Cardiac septum (tissue), 1 donor: ENCODE measurements around the gene CST1. TPM values are rescaled to one million over a fixed set of nuclear protein-coding genes. Genes with fewer than 3 reads are reported as not detected.
"Not testable (repeated sequence)": the region's sequence is repeated elsewhere in the genome, so short reads cannot be mapped to it uniquely, and the experiment has no call there.

Experiments used
- DNase-seq: peaks from one replicate; pipeline ENCODE4 v3.0.0-alpha.2; 2020; ENCODE audit warnings: low spot score
- intact Hi-C: fragments of 100-400 bp; cut with DNase I; formaldehyde crosslinking; loops from one replicate; pipeline ENCODE4 v1.14.0; 2022
- total RNA-seq: library from RNA; stranded (reverse); fragmentation: NEBNext Ultra II Directional; extraction: Animal tissue kit (Norgen Biotek cat#: 25700); gene quantifications from one replicate; pipeline ENCODE4 v1.2.1, GENCODE V29; 2021
- donor health status: DM: no; HTN: no; CAD: no.

The CST1 gene
- total RNA-seq, 1 donor from 2014 or later = not detected

- DNase-seq = no peak
- intact Hi-C loops = no loop called here
Observed at GRCh38 chr20:23759306-23759940, 8.7 kb upstream of the CST1 start.

DNA sequence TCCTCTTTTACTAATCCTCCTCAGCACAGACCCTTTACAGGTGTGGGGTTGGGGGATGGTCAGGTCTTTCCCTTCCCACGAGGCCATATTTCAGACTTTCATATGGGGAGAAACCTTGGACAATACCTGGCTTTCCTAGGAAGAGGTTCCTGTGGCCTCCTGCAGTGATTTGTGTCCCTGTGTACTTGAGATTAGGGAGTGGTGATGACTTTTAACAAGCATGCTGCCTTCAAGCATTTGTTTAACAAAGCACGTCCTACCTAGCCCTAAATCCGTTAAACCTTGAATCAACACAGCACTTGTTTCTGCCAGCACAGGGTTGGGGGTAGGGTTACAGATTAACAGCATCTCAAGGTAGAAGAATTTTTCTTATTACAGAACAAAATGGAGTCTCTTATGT, 6.1 kb upstream of the CST1 start:
- DNase-seq, intact Hi-C loops: not testable (repeated sequence)

DNA sequence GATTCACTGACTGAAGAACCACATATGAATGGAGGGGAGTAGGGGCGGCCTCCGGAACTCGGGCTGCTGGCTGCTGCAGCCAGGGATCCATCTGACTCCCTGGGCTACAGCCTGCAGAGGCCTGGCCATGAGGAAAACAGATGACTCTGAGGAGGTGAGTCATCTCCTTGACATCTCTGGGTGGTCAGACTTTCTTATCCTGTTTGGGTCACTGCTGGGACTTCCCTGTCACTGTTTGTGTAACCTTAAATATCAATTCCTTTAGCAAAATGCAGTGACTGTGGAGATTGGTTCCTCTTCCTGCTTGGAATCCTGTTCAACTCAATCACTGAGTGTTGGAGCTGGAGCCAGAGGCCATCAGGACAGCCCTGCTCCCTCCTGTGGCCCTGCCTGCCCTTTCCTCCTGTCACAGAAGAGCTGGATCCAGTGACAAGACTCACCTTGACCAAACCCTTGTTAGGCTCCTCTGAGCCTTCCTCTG, 4.4 kb upstream of the CST1 start:
- DNase-seq, intact Hi-C loops: not testable (repeated sequence)

DNA sequence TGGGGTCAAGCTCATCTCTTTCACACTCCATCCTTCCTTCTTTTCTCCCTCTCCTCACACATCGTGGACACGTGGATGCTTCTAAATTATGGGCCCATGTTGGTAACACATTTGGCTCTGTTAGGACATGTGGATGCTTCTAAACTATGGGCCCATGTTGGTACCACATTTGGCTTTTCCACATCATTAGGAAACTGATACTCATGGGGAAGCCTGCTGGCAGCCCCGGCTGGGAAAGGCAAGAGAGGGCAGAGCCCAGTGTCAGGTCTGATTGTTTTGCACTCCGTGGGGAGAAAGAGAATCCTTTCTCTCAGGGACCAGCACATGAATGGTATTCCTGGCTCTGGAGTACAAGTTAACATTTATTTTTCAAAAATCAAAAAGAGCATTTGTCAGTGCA, 4.0 kb upstream of the CST1 start:
- DNase-seq = no peak
- intact Hi-C loops = no loop called here

DNA sequence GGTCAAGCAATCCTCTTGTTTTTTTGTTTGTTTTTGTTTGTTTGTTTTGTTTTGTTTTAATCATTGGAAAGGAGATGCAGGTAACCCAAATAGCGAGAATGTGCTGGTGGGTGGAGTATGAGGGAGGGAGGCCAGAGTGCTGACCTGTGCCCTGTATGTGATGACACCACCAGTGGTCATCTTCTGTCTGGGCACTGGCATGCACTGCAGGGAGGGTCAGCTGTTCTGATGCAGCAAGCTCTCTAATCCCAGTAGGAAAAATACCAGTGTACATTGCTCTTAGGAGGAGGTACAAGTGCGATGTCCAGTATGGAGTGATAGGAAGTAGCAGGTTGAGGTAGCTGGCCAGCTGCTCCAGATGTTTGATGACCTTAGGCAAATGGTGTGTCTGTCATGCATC, 2.9 kb upstream of the CST1 start:
- intact Hi-C loops = no loop called here
- no peak for DNase-seq

DNA sequence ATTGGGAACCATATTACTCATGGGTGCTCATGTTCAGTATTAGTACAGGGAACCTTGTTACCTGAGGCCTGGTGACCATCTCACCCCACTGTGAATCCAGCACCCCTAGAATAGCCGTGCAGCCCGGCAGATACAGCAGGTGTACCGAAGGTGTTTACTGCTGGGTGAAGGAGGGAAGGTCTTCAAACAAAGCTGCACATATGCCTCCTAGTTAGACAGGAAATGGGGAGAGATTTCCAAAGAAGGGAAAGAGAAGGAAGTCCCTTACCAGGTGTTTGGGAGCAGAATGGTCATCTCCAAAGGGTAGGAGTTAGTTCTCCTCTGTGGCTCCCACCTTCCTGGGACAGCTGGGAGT, 2.4 kb upstream of the CST1 start:
- intact Hi-C loops = no loop called here

DNA sequence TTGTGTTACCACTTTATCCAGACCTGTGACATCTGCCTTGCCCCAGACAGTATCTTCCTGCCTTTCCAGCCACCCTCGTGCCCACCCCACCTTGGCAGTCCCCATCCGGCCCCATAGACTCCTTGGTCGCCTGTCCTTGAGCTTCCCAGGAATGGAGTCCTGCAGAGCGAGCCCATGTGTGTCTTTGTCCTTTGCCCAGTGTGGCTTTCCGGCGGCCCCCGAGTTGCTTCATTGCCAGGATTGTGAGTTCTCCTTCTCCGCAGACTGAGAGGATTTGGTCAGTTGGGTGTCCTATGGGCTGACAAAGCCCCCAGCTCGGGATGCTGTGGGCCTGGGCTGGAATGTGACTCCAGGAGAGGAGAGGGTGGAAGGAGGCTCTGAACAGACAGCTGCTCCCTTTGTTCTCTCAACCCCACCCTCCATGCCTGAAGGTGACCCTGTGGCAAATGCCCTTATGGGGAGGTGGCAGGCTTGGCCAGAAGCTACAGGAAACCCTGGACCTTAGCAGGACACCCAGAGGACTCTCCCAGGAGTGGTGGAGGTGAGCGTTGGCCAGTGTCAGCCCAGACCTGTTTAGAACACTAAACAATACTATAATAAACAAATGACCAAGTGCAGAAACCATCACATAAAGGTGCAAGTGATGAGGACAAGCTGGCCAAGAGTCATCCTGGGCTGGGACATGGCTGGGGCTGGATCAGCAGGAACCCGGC, 1.9 kb upstream of the CST1 start:
- no peak for DNase-seq
- intact Hi-C loops = no loop called here

More for the DNA sequence above, 2.4 kb upstream of the CST1 start:
- DNase-seq = no peak

DNA sequence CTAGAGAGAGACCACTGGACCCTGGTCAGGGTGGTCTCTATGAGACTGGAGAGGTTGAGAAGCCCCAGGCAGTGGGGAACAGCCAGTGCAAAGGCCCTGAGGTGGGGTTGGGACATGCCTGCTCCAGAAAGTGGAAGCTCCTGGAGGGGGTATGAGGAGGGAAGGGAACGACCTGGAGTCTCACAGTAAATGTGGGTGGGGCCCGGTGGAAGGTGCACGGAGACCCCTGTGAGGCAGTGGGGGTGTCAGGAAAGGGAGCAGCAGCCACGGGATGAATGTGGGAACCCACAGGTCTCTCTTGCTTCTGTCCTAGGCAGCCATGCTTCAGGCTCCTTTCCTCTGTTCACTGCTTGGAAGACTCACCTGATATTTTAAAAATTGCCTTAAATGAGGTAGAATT, 1.3 kb upstream of the CST1 start:
- no peak for DNase-seq
- intact Hi-C loops = no loop called here

- no peak for DNase-seq
- intact Hi-C loops = no loop called here
Observed at GRCh38 chr20:23749746-23750145, 989 bp downstream of the CST1 start.

GRCh38 chr20:23748975-23749374, 1.8 kb downstream of the CST1 start:
- intact Hi-C loops, DNase-seq: not testable (repeated sequence)

GRCh38 chr20:23747551-23747950, 3.2 kb downstream of the CST1 start:
- intact Hi-C loops, DNase-seq: not testable (repeated sequence)

DNA sequence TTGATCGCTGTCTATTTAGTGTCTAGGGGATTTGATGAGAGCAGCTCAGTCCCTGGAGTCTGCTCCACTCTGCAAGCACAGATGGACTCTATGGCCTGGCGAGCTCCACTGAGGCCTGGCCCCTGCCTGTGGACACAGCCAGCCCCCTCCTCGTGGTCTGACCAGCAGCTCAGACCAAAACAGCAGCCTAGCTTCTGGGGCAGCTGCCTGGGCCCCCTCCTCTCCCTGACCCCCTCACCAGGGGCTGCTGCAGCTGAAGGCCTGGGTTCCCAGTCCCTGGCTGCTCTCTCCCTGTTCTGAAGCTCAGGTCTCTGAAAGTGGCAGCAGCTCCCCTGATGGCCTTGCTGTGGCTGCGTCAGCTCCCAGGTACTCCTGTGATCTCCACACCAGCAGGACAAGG, 3.6 kb downstream of the CST1 start:
- DNase-seq, intact Hi-C loops: not testable (repeated sequence)

DNA sequence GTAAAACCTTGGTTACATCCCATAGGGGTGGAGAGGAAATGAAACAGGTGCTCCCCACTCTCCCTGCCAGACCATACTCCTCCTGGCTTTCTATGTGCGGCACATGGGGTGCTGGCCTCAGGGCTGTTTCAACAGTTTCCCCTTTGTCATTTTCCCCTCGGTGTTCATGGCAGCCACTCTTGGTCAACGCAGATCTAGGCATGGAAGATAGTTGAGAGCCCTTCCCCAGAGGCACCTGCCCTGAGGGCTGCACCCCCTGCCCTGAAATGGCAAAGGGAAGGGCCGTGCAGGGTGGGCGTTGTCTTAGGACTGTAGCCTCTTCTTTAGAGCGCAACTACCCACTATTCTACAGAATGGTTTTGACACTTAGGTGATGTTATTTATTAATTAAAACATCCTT, 4.4 kb downstream of the CST1 start:
- intact Hi-C loops = no loop called here
- DNase-seq = no peak

DNA sequence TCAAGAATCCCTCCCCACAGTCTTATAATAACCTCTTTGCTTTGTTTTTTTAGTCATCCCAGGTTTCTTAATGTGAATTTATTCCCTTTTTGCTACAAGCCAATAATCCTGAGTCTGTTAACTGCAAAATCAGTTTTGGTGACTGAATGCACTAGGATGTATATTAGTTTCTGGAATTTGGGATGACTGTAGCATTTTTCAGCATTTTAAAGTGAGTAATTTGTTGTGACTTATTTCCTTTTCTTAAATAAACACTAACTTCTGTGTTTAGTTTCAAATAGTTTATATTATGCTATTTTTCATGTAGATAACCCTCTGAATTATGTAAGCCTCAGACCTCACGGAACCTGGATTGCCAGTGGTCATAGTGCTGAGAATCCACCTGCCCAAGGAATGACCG, 5.5 kb downstream of the CST1 start:
- no peak for DNase-seq
- intact Hi-C loops = no loop called here

DNA sequence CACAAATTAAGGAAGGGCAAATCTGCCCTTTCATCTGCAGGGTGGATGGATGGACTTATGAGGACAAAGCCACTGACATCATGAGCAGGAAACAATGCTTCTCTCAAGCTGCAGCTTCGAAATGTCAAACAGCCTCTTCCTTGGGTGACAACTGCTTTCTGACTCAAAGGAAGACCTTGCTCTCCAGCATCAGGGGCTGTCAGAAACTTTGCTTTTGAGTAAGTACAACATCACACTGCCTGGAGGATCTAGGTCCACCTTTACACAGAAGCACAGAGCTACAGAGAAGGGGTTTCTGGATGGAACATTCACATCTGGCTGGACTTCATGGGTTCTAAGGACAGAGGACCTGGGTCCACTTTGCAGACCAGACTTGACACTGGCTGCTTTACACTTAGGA, 5.9 kb downstream of the CST1 start:
- no peak for DNase-seq
- intact Hi-C loops = no loop called here

DNA sequence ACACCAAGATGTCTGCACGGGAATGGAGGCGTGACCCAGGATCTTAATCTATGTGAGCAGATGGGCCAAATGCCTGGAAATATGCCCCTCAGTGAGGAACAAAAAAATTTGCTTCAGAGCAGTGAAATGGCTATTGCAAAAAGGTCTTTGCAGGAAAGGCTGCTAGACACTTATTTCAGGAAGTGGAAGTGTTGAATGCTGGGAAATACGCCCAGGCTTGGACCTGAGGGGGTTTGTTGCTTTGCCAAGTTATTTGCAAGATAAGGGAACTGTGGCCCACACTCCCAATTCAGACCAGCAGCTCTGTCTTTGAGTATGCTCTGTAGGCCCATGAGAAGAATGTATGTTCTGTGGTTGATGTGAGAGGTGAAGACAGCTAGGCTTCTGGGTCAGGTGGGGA, 15.3 kb downstream of the CST1 start:
- DNase-seq, intact Hi-C loops: not testable (repeated sequence)

DNA sequence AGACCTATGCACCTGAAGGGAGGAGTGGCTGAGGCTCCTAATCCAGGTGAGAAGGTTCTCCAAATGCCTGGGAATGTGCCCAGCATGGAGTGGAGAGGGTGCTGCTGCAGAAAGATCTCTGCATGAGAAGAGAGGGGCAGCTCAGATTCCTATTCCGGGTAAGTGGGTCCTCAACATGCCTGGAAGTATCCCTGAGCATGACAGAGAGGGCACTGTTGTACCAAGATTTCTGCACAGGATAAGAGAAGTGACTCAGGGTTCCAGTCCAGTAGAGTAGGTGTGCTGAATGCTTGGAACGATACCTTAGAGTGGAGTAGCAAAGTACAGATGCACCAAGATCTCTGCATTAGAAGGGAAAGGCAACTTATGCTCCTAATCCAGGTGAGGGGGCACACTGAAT, 15.8 kb downstream of the CST1 start:
- intact Hi-C loops, DNase-seq: not testable (repeated sequence)

DNA sequence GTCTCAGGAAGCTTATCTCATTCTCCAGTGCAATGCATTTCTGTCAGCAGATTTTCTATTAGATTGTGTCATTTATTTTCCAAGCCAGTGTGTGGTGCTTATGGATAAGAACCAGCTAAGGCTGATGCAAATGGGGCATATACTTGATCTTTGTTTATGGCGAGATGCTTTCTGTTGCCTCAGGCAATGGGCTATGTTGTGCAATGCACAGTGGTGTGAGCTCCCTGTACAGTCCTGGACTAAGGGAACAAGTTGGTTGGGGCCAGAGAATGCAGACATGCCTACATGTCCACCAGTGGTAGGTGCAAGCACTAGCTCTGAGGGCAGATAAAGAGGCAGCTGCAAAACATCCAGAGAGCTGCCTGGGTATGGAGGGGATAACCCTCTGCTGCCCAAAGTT, 16.3 kb downstream of the CST1 start:
- DNase-seq, intact Hi-C loops: not testable (repeated sequence)

DNA sequence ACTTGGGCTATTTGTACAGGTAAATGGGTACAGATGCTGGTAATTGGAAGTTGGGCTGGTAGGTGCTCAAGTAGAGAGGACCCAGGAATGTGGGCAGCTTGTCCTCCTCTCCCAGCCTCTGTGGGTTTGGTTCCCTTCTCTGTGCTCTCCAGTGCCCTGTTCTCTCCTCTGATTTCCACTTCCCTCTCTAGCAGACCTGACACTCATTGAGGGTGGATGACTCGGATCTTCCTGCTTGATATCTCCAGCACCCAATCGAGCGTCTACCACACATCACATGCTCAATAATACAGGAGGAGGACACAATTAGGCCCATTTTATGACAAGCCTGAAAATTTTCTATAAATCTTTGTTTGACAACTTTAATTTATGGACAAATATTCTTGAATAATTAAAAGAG, 23.7 kb downstream of the CST1 start:
- intact Hi-C loops = no loop called here
- DNase-seq = no peak

DNA sequence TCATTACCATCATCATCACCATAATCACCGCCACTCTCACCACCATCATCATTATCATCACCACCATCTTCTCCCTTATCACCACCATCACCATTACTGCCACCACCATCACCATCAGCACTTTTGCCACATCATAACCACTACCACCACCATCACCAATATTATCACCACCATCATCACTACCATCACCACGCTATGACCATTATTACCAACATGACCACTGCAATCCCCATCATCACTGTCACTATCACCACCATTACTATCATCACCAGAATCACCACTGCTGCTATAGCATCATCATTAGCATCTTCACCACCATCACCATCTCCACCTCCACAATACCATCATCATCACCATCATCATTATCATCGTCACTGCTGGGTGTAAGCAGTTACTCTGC, 25.6 kb downstream of the CST1 start:
- intact Hi-C loops = no loop called here
- DNase-seq = no peak

GRCh38 chr20:23723659-23724307, 27.0 kb downstream of the CST1 start:
- intact Hi-C loops, DNase-seq: not testable (repeated sequence)
